ENCODE results near the gene CDH4.

The CDH4 gene

GRCh38 chr20:61897401-61898295, 645.6 kb downstream of the CDH4 start:
- DNase-seq: no peak

- no peak for DNase-seq
Measured at GRCh38 chr20:61898405-61898804, 646.3 kb downstream of the CDH4 start.

DNA sequence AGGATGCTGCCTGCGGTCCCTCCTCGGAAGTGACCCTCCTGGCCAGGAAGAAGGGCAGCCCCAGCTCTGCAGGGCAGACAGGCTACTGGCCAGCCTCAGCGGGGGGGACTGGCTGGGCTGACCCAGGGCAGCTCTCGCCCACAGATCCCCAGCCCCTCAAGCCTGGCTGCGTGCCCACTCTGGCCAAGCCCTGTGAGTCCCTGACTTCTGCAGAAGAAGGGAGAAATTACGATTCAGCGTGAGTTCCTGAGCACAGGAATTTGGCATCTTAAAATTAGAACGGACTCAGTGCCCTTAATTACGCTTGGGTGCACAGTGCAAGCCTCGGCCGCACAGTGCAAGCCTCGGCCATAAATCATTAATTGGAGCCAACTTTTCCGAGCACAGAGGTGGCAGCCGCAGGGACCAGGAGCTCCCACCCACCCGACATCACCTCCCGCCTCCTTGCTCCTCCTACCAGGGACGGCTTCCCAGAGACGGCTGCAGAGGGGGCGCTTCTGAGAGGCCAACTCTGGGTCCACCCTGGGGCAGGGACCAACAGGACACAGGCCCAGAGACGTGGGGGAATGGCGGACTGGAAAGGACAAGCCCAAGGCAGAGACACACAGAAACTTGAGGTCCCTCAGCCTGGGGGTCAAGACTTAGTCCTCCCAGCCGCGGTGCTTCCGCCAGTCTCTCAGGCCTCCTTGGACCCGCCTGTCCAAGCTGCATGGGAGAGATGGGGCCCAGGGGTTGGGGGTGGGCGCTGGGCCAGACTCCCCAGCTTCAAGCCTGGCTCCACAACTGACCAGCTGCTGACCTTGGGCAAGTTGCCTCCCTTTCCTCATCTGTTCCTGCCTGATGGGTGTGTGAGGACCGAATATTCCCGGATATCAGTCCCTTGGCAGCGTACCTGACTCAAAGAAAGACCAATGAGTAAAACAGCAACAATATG, 648.2 kb downstream of the CDH4 start:
- DNase-seq: no peak

- no peak for DNase-seq
Measured at GRCh38 chr20:61900945-61901293, 648.9 kb downstream of the CDH4 start.

DNA sequence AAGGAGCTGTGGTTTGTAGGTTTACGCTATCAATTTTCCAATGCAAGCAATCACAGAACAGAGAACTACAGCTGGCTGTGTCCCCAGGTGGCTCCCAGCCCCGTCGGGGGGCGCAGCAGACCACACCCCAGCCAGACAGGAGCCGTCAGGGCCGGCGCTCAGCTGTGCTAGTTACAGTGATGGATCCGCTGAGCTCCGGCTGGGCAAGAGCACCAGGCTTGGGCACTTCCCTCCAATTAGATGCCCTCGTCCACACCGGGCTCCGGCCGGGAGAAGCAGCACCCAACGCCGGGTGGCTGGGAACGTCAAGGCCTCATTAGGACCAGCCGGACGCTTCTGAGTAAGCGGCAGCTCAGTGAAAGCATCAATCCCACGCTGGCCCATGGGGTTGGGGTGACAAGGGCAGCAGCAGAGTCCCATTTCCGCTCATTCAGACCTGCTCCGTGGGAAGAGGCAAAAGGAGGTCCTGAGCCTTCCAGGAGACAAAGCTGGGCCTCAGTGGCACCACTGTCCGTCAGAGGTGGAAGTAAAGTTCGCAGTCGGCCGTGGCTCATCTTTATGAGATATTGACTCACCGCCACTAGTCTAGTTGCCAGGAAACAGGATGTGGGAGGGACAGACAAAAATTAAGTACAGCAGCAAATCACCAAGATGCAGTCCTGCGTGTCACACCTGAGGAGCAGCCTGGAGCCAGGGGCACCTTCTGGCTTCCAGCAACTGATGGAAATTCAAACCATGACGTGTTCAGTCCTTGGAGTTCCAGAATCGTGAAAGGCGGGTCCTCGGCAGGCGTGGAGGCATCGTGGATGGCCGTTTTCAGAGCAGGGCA, 649.5 kb downstream of the CDH4 start:
- no peak for DNase-seq

DNA sequence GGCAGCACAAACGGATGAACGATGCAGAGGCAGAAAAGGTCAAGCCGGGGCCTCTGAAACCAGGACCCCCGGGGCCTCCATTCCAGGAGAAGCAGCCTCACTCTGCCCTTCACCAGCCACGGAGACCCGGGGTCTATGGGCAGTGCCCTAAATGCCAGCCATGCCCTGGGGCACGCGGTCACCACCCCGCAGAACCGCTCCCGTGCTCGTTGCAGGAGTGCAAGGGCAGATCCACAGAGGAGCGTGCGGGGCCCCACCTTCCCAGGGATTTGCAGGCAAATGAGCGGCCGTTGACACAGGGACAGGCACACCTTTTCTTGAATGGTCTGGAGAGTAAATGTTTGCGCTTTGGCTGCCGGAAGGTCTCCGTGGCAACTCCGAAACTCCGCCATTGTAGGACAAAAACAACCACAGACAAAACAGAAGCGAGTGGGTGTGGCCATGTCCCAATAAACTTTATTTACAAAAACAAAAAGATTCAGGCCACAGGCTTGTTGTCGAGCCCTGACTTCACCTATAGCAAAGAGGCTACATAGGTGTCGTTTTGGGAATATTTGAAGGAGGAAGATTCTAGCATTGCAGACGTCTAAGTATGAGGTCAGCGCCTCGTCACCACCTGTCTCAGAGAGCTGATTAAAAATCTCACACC, 650.3 kb downstream of the CDH4 start:
- DNase-seq: no peak

DNA sequence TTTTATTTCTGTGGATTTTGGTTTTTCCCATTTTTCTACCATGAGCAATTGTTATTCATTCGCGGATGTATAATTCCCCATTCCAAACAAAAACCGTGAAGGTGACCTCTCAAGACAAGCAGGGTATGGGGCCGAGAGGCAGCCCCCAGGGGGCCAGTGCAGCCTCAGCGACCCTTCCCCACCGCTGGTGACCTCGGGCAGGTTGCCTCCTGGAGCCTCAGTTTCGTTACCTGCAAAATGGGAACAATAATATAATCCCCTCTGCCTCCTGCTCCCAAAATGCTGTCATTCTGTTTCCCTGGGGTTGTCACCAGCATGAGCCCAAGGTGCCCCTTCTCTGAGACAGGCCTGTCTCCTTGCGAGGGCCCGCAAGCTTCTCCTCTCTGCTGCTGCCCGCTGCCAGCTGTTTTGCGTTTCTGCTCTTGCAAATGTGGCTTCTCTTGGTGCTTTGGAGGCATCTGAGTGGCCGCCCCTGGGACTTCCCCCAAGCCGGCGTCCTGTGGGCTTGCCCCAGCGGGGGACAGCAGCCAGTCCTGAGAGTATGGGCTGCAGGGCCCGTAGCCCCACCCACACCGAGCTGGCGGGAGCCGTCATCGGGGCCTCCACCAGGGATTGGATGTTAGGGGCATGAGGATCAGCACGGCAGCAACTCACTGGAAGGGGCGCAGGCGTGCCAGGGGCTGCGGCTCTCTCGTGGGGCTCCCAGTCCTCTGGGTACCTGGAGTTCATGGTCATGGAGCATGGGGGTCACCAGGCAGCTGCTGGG, 651.7 kb downstream of the CDH4 start:
- no peak for DNase-seq

DNA sequence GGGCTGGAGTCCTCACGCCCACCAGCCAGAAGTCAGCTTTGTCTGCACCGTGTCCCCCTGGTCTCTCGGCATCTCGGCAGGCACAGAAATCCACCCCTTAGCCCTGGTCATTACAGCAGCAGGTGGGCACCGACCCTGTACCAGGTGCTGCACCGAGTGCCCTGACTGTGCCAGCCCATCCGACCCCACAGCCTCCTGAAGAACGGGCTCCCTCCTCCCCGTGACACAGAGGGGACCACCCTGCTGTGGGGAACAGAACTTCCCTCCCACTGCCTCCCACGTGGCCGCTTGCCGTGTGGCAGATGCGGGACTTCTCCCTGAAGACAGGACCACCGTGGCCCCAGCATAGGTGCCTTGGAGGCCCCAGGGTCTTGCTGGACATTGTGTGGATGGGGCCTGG, 652.4 kb downstream of the CDH4 start:
- DNase-seq: no peak

DNA sequence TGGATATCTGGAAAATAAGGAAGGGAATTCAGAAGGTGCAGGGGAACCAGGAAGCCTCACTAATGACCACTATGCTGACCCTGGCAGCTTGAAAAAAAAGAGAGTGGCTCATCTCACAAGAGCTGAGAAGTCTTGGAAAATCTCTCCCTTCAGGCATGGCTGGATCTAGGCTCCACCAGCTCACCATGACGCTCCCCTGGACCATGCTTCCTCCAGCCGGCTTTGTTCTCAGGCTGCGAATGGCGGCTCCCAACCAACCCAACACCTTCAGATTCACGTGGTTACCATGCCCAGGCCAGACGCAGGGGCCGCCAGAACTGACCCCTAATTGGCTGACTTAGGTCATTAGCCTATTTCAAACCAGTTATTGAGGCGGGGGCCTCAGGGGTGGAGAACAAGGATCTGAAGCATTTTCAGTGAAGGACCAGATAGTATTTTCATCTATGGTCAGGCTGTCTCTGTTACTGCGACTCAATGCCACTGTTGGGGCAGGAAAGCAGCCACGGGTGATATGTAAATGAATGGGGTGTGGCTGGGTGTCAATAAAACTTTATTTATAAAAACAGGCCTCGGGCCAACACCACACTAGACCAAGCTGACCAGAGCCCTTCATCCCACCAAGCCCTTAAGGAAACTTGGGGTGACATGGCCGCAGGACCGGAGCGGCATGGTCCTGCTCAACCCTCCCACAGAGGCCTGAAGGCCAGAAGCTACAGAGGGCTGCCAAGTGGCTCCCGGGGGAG, 653.9 kb downstream of the CDH4 start:
- DNase-seq: no peak

- DNase-seq: no peak
Measured at GRCh38 chr20:61907081-61907891, 655.2 kb downstream of the CDH4 start.

GRCh38 chr20:61908057-61909026, 656.3 kb downstream of the CDH4 start:
- DNase-seq: no peak

DNA sequence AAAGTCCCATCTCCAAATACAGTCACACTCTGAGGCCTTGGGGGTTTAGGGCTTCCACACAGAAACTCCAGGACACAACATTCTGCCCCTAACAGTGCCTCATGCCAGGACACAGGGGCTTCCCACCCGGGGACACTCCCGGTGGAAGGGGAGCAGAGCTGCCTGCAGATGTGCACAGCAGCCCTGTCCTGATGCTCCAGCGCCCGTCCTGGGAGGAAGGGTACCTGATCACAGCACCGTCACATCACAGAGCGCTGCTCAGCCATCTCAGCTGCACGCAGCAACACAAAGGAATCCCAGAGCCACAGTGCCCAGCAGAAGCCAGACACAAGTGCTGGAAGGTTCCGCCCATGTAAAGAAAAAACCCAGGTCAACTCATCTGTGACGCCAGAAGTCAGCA, 657.0 kb downstream of the CDH4 start:
- DNase-seq: no peak

GRCh38 chr20:61909821-61910220, 657.8 kb downstream of the CDH4 start:
- no peak for DNase-seq

DNA sequence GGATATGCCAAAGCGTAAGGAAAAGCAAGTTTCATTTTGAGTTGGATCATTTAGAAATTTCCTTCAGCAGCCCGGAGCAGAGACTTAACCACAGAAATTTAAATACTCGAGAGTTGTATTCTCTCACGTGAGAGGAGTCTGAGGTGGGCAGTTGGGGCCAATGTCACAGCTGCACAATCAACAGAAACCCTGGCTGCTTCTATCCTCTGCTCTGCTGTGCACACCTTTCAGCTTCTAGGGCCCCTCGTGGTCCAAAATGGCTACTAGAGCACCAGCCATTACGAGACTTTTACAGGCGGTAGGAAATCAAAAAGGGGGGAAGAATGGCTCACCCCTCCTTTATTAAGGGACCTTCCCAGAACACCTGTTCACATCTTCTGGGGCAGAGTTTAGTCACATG, 659.8 kb downstream of the CDH4 start:
- DNase-seq: no peak

- DNase-seq: no peak
Measured at GRCh38 chr20:61912665-61913422, 660.8 kb downstream of the CDH4 start.

DNA sequence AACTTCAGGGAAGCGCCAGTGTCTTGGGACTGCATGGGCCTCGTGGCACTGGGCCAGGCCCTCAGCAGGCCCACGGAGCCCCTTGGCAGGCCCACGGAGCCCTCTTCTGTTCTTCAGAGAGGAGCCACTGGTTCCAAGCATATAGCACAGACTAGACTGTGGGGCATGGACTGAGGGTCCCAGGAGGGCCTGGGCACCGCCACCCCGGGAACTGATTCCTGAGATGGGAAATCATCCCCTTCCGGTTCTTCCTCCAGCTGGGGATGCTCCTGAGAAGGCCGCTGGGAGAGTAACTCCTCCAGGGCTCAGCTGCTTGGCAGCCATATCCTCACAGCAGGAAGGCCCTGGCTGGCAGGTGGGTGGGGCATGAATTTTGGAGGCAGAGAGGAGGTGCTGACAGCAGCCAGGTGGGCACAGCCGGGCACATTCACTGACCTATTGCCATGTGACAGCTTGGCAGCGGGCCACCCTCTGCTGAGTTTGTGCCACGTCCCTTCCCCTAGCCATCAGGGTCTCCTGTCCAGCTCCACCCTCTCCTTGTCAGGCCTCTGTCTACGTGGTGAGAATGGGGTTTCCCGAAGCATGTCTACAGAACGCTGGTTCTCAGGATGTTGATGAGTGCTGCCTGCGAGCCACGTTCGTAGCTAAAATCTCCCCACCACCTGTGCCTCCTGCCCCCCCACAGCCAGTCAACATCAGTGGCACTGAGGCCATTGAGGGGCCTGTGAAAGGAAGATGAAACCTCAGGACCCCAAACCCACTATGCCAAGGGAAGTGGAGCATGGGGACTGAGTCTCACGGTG, 661.6 kb downstream of the CDH4 start:
- DNase-seq: no peak

DNA sequence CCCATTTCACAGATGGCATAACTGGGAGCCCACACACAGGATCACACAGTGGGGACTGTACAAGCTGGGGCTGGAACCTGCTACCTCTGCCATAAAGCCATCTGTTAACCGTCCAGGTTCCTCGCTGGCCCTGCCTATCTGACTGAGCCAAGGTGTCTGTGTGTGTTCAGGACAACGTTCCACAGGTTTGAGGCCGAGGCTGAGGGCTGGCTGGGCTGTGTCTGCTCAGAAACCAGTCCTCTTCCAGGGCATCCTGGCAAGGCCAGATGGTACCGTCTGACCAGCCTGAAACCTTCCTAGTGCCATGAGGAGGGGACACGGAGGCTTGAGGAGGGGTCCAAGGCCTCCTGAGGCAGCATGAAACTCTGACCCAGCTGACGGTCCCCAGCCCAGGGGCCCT, 663.0 kb downstream of the CDH4 start:
- no peak for DNase-seq

Measured in stimulated activated CD4-positive, alpha-beta T cell treated with anti-CD3 and anti-CD28 coated beads, Interleukin-4, amount 100 ng/mL, for 24 hours (primary cell).